Memory B cell (primary cell): ENCODE data around the gene HS6ST2.
A peak's percentile ranks its signal among the peaks of the same experiment; 100 is the strongest.

Experiments used
- ATAC-seq: fragments of 150-1000 bp; cut with Tn5 transposase; 2 replicates; pipeline ENCODE4 v1.10.0; 2021; ENCODE audit warnings: low read depth, mild to moderate bottlenecking, moderate library complexity
- DNase-seq, 2 donors: peaks; one replicate each; pipeline ENCODE4 v3.0.0; 2022; ENCODE audit warnings: low spot score in 2 of 2
- H3K27ac Mint-ChIP-seq: one replicate; pipeline ENCODE4 v1.8.0; 2022; ENCODE audit warnings: mild to moderate bottlenecking, moderate library complexity, mixed read lengths
- H3K27me3 Mint-ChIP-seq: one replicate; pipeline ENCODE4 v1.8.0; 2022; ENCODE audit warnings: mixed read lengths
- H3K36me3 Mint-ChIP-seq: one replicate; pipeline ENCODE4 v1.8.0; 2022; ENCODE audit warnings: mild to moderate bottlenecking, mixed read lengths
- H3K4me1 Mint-ChIP-seq: one replicate; pipeline ENCODE4 v1.8.0; 2022; ENCODE audit warnings: mixed read lengths
- H3K4me3 Mint-ChIP-seq: one replicate; pipeline ENCODE4 v1.8.0; 2022; ENCODE audit warnings: mild to moderate bottlenecking, moderate library complexity, mixed read lengths
- H3K9me3 Mint-ChIP-seq: one replicate; pipeline ENCODE4 v1.8.0; 2022; ENCODE audit warnings: mixed read lengths

The HS6ST2 gene

DNA sequence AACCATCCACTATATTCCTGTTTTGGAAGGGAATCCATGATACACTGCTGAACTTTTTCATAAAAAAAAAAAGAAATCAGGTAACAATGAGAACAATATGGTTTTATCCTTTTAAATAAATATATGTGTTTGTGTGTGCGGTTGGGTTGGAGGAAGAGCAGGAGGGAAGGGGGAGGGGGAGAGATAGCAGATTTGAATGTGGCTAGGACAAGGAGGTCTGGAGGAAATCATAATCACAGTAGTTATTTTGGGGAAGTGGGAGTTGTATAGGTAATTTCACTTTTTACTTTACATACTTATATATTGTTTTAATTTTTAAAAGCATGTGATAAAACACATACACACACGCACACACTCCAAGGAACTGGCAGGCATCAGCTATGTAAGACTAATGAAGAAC lies 335.1 kb downstream of the HS6ST2 start:
- DNase-seq (no peak), ATAC-seq (peak; percentile 52)
- Mint-ChIP-seq H3K36me3 (no peaks in the 10 kb centered on the region), H3K4me3 (no peak overlapping the region), H3K4me1 (peaks cover 7% of the 10 kb centered on the region), H3K9me3 (no peaks in the 10 kb centered on the region), H3K27ac (no peak overlapping the region), H3K27me3 (no peaks in the 10 kb centered on the region)

DNA sequence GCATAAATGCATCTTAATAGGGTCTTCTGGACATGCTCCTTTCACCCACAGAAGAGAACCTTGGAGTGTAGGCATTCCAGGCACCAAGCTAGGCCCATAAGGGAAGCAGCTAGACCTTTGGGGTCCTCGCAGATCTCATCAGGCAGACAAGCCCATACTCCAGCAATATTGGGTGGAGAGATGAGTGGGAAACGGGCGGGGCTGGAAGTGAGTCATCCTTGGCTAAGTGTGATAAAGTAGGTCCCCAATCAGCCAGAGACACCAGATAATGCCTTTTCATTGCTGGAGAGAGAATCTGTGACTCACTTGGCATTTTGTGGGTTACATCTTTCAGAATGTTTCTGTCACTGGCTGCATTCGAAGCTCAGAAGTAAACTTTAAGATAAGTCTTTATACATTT lies 336.3 kb downstream of the HS6ST2 start:
- no peak for ATAC-seq
- Mint-ChIP-seq H3K27me3 (no peaks in the 10 kb centered on the region), H3K4me3 (no peak overlapping the region)

GRCh38 chrX:132618810-132619209 lies 339.6 kb downstream of the HS6ST2 start:
- no peaks in the 10 kb centered on the region for H3K9me3 Mint-ChIP-seq
- ATAC-seq (no peak), DNase-seq (no peak)
- H3K4me3 Mint-ChIP-seq, result no peak overlapping the region
- peaks cover 10% of the 10 kb centered on the region for H3K4me1 Mint-ChIP-seq
- H3K27me3 Mint-ChIP-seq, result no peaks in the 10 kb centered on the region
- no peaks in the 10 kb centered on the region for H3K36me3 Mint-ChIP-seq
- H3K27ac Mint-ChIP-seq, result no peak overlapping the region

More for the DNA sequence above, 336.3 kb downstream of the HS6ST2 start:
- Mint-ChIP-seq H3K4me1 (peaks cover 7% of the 10 kb centered on the region), H3K36me3 (no peaks in the 10 kb centered on the region), H3K27ac (no peak overlapping the region), H3K9me3 (no peaks in the 10 kb centered on the region)
- no peak for DNase-seq

- peak; percentile 26 to 36 for DNase-seq
- Mint-ChIP-seq H3K9me3 (no peaks in the 10 kb centered on the region), H3K27ac (no peak overlapping the region), H3K4me1 (peaks cover 3% of the 10 kb centered on the region), H3K27me3 (no peaks in the 10 kb centered on the region), H3K4me3 (no peak overlapping the region), H3K36me3 (no peaks in the 10 kb centered on the region)
- peak; percentile 58 for ATAC-seq
These were observed 342.9 kb downstream of the HS6ST2 start for GRCh38 chrX:132615391-132616131.

DNA sequence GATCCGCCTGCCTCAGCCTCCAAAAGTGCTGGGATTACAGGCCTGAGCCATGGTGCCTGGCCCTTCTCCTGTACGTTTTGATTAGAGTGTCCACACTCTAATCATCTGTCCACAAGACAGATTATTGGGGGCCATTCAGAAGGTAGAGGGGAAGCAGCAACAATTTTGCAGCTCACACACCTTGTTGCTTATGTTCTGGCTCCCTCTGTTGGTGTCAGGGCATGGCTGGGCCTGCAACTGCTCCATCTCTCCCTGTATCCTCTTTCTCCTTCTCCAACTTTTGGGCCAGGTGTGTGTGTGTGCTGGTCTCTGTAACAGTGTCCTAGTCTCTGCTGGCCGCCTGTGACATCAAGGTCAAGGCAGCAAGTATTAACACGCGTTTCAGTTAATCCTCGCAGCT lies 344.1 kb downstream of the HS6ST2 start:
- DNase-seq, result no peak
- Mint-ChIP-seq H3K27me3 (no peaks in the 10 kb centered on the region), H3K36me3 (no peaks in the 10 kb centered on the region), H3K4me1 (peaks cover 3% of the 10 kb centered on the region), H3K4me3 (no peak overlapping the region), H3K9me3 (no peaks in the 10 kb centered on the region), H3K27ac (no peak overlapping the region)
- ATAC-seq, result no peak

DNA sequence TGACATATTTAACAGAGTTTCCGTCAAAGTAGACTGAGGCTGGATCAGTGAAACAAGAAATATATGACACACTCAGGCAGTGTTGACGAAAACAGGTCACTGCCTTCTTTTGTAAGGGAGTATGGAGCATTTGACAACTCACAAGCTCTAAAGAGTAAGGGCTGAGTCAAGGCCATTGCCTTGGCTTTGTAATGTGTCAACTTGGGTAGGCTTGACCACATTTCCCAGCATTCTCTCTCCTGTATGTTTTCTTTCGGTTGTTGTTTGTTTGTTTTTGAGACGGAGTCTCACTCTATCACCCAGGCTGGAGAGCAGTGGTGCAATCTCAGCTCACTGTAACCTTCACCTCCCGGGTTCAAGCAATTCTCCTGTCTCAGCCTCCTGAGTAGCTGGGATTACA lies 344.6 kb downstream of the HS6ST2 start:
- no peaks in the 10 kb centered on the region for H3K36me3 Mint-ChIP-seq
- peaks cover 3% of the 10 kb centered on the region for H3K4me1 Mint-ChIP-seq
- no peaks in the 10 kb centered on the region for H3K9me3 Mint-ChIP-seq
- no peak for ATAC-seq
- H3K4me3 Mint-ChIP-seq, result no peak overlapping the region
- H3K27ac Mint-ChIP-seq, result no peak overlapping the region
- no peak for DNase-seq
- H3K27me3 Mint-ChIP-seq, result no peaks in the 10 kb centered on the region

DNA sequence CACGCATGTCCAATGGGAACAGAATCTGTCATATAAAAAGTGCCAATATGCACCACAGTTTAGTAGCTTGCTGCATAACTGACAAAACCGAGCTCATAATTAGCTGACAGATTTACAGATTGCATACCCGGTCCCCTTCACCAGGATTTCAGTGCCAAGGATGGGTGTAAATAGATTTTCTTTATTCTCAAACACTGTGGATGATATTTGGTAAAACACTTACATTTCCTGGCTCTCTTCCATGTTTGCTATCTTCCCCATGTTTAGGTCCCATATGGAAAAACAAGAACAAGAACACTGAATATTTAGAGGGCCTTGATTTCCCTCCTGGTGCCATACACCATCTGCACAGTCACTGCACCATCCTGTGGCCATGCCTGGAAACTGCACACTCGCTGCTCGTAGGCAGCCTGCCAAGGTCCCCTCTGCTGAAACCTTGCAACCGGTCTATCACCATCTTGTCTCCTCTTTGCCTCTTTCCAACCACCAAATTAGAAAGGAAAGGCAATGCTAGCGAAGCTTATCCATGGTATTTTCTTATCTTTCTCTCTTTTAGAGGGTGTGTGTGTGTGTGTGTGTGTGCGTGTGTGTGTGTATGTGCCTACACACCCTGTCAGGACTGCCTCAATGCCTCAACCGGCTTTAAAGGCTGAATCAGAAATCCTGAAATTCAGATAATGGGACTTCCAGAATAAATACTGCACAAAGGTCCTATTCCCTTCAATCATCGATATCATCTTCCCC lies 345.4 kb downstream of the HS6ST2 start:
- Mint-ChIP-seq H3K9me3 (no peaks in the 10 kb centered on the region), H3K4me1 (peaks cover 3% of the 10 kb centered on the region), H3K27me3 (no peaks in the 10 kb centered on the region), H3K36me3 (no peaks in the 10 kb centered on the region), H3K4me3 (no peak overlapping the region), H3K27ac (no peak overlapping the region)
- peak in 1 of 2 donors; percentile 22 for DNase-seq
- peak; percentile 44 for ATAC-seq

GRCh38 chrX:132610536-132610935 lies 347.9 kb downstream of the HS6ST2 start:
- no peaks in the 10 kb centered on the region for H3K27me3 Mint-ChIP-seq
- no peak overlapping the region for H3K4me3 Mint-ChIP-seq
- H3K27ac Mint-ChIP-seq, result peak overlapping the region; percentile 29
- H3K4me1 Mint-ChIP-seq, result peaks cover 3% of the 10 kb centered on the region
- no peaks in the 10 kb centered on the region for H3K9me3 Mint-ChIP-seq
- ATAC-seq (no peak), DNase-seq (no peak)
- no peaks in the 10 kb centered on the region for H3K36me3 Mint-ChIP-seq

DNA sequence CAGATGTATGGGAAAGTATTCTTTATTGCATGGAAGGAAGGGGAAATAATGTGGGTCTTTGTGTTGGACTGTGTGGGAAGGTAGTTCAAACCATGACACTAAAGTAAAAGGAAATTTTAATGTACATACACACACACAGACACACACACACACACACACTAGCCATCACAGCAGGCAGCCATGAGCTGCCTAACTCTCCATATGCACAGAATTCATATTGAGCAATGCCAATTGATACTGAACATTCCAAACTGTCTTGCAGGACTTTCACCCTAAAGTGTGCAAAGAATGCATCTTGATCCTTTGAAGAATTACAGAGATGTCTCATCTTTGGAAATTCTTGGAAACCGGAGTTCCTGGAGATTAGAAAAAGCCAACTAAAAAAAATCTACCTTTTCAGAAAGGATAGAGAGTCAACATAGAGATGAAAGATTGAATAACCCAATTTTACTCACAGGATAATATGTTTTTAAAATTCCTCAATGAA lies 349.0 kb downstream of the HS6ST2 start:
- Mint-ChIP-seq H3K9me3 (no peaks in the 10 kb centered on the region), H3K27ac (no peak overlapping the region), H3K4me1 (no peaks in the 10 kb centered on the region), H3K4me3 (no peak overlapping the region), H3K36me3 (no peaks in the 10 kb centered on the region), H3K27me3 (no peaks in the 10 kb centered on the region)
- DNase-seq, result no peak
- ATAC-seq, result no peak

DNA sequence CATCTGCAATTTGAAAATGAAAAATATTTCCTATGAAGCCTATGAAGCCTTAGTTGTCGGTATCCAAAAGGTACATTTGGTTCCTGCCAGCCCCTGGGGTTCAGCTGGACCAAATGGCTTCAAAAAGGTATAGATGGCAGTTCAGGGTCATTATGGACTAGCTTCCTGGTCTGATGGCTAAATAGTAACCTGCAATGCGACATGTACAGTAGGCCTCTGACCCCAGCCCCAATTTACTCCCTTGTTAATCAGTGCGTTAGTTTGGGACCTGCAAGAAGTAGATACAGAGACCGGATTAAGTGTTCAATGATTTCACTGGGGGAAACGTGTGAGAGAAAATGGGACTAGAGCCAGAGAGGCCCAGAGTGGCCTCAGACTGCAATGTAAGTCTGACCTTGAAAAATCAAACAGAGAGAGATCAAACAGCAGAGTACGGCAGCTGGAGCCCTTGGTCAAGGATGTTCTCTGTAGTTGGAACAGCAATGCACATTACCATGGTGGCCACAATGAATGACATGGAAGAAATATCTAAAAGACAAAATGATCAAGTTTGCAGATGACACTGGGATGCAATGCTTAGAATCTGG lies 354.6 kb downstream of the HS6ST2 start:
- no peaks in the 10 kb centered on the region for H3K4me1 Mint-ChIP-seq
- peaks cover 2% of the 10 kb centered on the region for H3K27me3 Mint-ChIP-seq
- no peaks in the 10 kb centered on the region for H3K36me3 Mint-ChIP-seq
- no peak for ATAC-seq
- no peak overlapping the region for H3K27ac Mint-ChIP-seq
- H3K4me3 Mint-ChIP-seq, result no peak overlapping the region
- no peak for DNase-seq
- no peaks in the 10 kb centered on the region for H3K9me3 Mint-ChIP-seq

DNA sequence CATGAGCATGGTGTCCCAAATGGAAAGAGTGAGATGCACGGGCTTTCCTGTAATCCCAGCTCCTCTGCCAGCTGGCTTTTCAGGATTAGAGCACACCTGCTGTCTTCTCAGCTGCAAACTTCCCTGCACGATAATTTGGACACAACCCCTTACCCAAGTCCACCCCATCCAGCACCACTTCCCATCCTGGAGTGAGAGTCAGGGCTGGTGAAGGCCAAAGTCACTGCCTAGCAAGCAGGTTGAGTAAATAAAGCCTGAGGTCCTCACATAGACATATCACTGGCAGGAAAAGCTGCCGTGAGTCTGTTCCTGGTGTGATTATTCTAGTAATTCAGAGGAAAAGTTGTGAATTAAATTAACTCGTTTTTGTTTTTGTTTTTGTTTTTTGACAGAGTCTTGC lies 355.7 kb downstream of the HS6ST2 start:
- no peak for ATAC-seq
- no peak for DNase-seq
- Mint-ChIP-seq H3K36me3 (no peaks in the 10 kb centered on the region), H3K9me3 (no peaks in the 10 kb centered on the region), H3K4me3 (no peak overlapping the region), H3K27me3 (peaks cover 2% of the 10 kb centered on the region), H3K27ac (no peak overlapping the region), H3K4me1 (no peaks in the 10 kb centered on the region)

GRCh38 chrX:132594999-132595398 lies 363.4 kb downstream of the HS6ST2 start:
- DNase-seq (no peak), ATAC-seq (no peak)
- no peak overlapping the region for H3K27ac Mint-ChIP-seq
- H3K9me3 Mint-ChIP-seq, result no peaks in the 10 kb centered on the region
- H3K4me1 Mint-ChIP-seq, result no peaks in the 10 kb centered on the region
- no peak overlapping the region for H3K4me3 Mint-ChIP-seq
- H3K36me3 Mint-ChIP-seq, result no peaks in the 10 kb centered on the region
- H3K27me3 Mint-ChIP-seq, result no peaks in the 10 kb centered on the region

DNA sequence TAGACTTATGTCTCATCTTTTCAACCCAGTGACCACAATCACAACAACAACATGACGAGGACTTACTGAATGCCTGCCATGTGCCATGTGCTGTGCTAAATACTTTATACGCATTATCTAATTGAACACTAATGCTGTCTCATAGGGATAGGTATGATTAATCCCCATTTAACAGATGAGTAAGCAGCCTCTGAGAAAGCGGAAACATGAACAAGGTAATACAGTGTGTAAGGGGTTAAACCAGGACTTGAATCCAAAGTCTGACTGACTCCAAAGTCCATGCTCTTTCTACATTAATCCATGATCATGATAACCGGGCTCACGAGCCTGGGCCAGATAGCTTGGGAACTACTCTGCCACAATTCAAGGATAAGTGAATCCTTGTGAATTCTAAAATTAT lies 364.3 kb downstream of the HS6ST2 start:
- H3K9me3 Mint-ChIP-seq, result no peaks in the 10 kb centered on the region
- H3K4me3 Mint-ChIP-seq, result no peak overlapping the region
- H3K4me1 Mint-ChIP-seq, result no peaks in the 10 kb centered on the region
- H3K36me3 Mint-ChIP-seq, result no peaks in the 10 kb centered on the region
- H3K27me3 Mint-ChIP-seq, result no peaks in the 10 kb centered on the region
- ATAC-seq (no peak), DNase-seq (no peak)
- no peak overlapping the region for H3K27ac Mint-ChIP-seq

DNA sequence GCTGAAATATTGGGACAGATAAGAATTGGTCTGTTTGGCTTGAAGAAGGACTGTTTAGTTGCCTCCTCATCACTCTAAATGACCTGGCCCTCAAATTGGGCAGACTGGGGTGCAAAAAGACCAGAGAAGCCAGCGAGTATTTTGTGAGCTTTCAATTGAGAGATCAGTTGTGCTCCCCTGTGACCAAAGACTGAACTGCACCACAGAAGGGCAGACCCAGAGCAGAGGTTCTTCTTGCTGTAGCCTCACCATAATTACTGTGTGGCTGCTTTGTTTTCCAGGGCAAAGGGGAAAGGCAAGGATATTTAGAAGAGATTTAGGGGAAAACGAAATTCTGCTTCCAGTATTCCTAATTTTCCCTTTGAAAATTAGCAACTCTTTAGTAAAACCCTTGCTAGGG lies 365.5 kb downstream of the HS6ST2 start:
- H3K9me3 Mint-ChIP-seq, result no peaks in the 10 kb centered on the region
- no peaks in the 10 kb centered on the region for H3K36me3 Mint-ChIP-seq
- no peak overlapping the region for H3K4me3 Mint-ChIP-seq
- DNase-seq (peak; percentile 2 to 13), ATAC-seq (peak; percentile 51)
- no peaks in the 10 kb centered on the region for H3K4me1 Mint-ChIP-seq
- H3K27ac Mint-ChIP-seq, result no peak overlapping the region
- no peaks in the 10 kb centered on the region for H3K27me3 Mint-ChIP-seq
